ENCODE data around the gene WNT11. TPM values are rescaled to one million over a fixed set of nuclear protein-coding genes. Genes with fewer than 3 reads are reported as not detected.
A peak's percentile ranks its signal among the peaks of the same experiment; 100 is the strongest.

Gene WNT11
- total RNA-seq, 3 donors from 2014 or later: 0.26 TPM; not detected in 2

- no peaks in the 10 kb centered on the region for H3K36me3 Mint-ChIP-seq (ENCODE audit: insufficient read depth)
- DNase-seq (no peak), ATAC-seq (no peak)
- H3K9me3 Mint-ChIP-seq: no peaks in the 10 kb centered on the region
- no peak overlapping the region for H3K4me3 Mint-ChIP-seq
- H3K27me3 Mint-ChIP-seq (ENCODE audit: low read depth): peaks cover under 1% of the 10 kb centered on the region
- H3K4me1 Mint-ChIP-seq (ENCODE audit: low read depth): peaks cover 8% of the 10 kb centered on the region
These were observed 48.4 kb downstream of the WNT11 start for GRCh38 chr11:76157891-76158290.

GRCh38 chr11:76156971-76157427 is 49.3 kb downstream of the WNT11 start:
- Mint-ChIP-seq H3K9me3 (no peaks in the 10 kb centered on the region), H3K4me1 (ENCODE audit: low read depth) (peaks cover 17% of the 10 kb centered on the region), H3K4me3 (no peak overlapping the region), H3K27me3 (ENCODE audit: low read depth) (peaks cover 3% of the 10 kb centered on the region), H3K36me3 (ENCODE audit: insufficient read depth) (no peaks in the 10 kb centered on the region)
- no peak for ATAC-seq
- no peak for DNase-seq

- Mint-ChIP-seq H3K4me1 (ENCODE audit: low read depth) (peaks cover 19% of the 10 kb centered on the region), H3K9me3 (no peaks in the 10 kb centered on the region), H3K4me3 (no peak overlapping the region), H3K36me3 (ENCODE audit: insufficient read depth) (no peaks in the 10 kb centered on the region), H3K27me3 (ENCODE audit: low read depth) (peaks cover 3% of the 10 kb centered on the region)
- no peak for ATAC-seq
- DNase-seq: no peak
These were observed 50.6 kb downstream of the WNT11 start for GRCh38 chr11:76155500-76156227.

- H3K4me3 Mint-ChIP-seq: peak overlapping the region; percentile 70
- peaks cover 19% of the 10 kb centered on the region for H3K4me1 Mint-ChIP-seq (ENCODE audit: low read depth)
- no peaks in the 10 kb centered on the region for H3K9me3 Mint-ChIP-seq
- ATAC-seq: no peak
- no peak for DNase-seq
- H3K36me3 Mint-ChIP-seq (ENCODE audit: insufficient read depth): no peaks in the 10 kb centered on the region
- H3K27me3 Mint-ChIP-seq (ENCODE audit: low read depth): peaks cover 3% of the 10 kb centered on the region
These were observed 52.8 kb downstream of the WNT11 start for GRCh38 chr11:76153571-76153923.

GRCh38 chr11:76152741-76153570 is 53.3 kb downstream of the WNT11 start:
- no peaks in the 10 kb centered on the region for H3K36me3 Mint-ChIP-seq (ENCODE audit: insufficient read depth)
- DNase-seq (no peak), ATAC-seq (no peak)
- H3K27me3 Mint-ChIP-seq (ENCODE audit: low read depth): peaks cover 3% of the 10 kb centered on the region
- H3K9me3 Mint-ChIP-seq: no peaks in the 10 kb centered on the region
- H3K4me1 Mint-ChIP-seq (ENCODE audit: low read depth): peaks cover 19% of the 10 kb centered on the region
- peak overlapping the region; percentile 70 for H3K4me3 Mint-ChIP-seq

- DNase-seq (peak; percentile 80), ATAC-seq (peak; percentile 98 to 99)
- Mint-ChIP-seq H3K36me3 (ENCODE audit: insufficient read depth) (no peaks in the 10 kb centered on the region), H3K4me1 (ENCODE audit: low read depth) (peaks cover 19% of the 10 kb centered on the region), H3K27me3 (ENCODE audit: low read depth) (peaks cover 3% of the 10 kb centered on the region), H3K9me3 (no peaks in the 10 kb centered on the region), H3K4me3 (peak overlapping the region; percentile 70)
These were observed 54.1 kb downstream of the WNT11 start for GRCh38 chr11:76152086-76152681.

- peak in 1 of 2 donors; percentile 4 for ATAC-seq
- Mint-ChIP-seq H3K4me3 (peak overlapping the region; percentile 70), H3K27me3 (ENCODE audit: low read depth) (peaks cover 3% of the 10 kb centered on the region), H3K36me3 (ENCODE audit: insufficient read depth) (no peaks in the 10 kb centered on the region), H3K9me3 (no peaks in the 10 kb centered on the region), H3K4me1 (ENCODE audit: low read depth) (peaks cover 19% of the 10 kb centered on the region)
- DNase-seq: no peak
These were observed 54.7 kb downstream of the WNT11 start for GRCh38 chr11:76151556-76152085.

- peaks cover 19% of the 10 kb centered on the region for H3K4me1 Mint-ChIP-seq (ENCODE audit: low read depth)
- ATAC-seq: no peak
- no peaks in the 10 kb centered on the region for H3K36me3 Mint-ChIP-seq (ENCODE audit: insufficient read depth)
These were observed 56.2 kb downstream of the WNT11 start for GRCh38 chr11:76150141-76150540.

GRCh38 chr11:76149713-76150112 is 56.6 kb downstream of the WNT11 start:
- ATAC-seq (no peak), DNase-seq (no peak)
- Mint-ChIP-seq H3K9me3 (no peaks in the 10 kb centered on the region), H3K4me1 (ENCODE audit: low read depth) (peaks cover 19% of the 10 kb centered on the region), H3K36me3 (ENCODE audit: insufficient read depth) (no peaks in the 10 kb centered on the region), H3K4me3 (no peak overlapping the region), H3K27me3 (ENCODE audit: low read depth) (peaks cover 3% of the 10 kb centered on the region)

More at GRCh38 chr11:76150141-76150540, 56.2 kb downstream of the WNT11 start:
- Mint-ChIP-seq H3K27me3 (ENCODE audit: low read depth) (peaks cover 3% of the 10 kb centered on the region), H3K4me3 (no peak overlapping the region), H3K9me3 (no peaks in the 10 kb centered on the region)
- DNase-seq: no peak

GRCh38 chr11:76148941-76149613 is 57.2 kb downstream of the WNT11 start:
- Mint-ChIP-seq H3K36me3 (ENCODE audit: insufficient read depth) (no peaks in the 10 kb centered on the region), H3K4me3 (no peak overlapping the region), H3K27me3 (ENCODE audit: low read depth) (peaks cover 3% of the 10 kb centered on the region), H3K9me3 (no peaks in the 10 kb centered on the region), H3K4me1 (ENCODE audit: low read depth) (peaks cover 19% of the 10 kb centered on the region)
- DNase-seq (no peak), ATAC-seq (no peak)

- Mint-ChIP-seq H3K36me3 (ENCODE audit: insufficient read depth) (no peaks in the 10 kb centered on the region), H3K4me1 (ENCODE audit: low read depth) (peaks cover 14% of the 10 kb centered on the region), H3K9me3 (no peaks in the 10 kb centered on the region), H3K27me3 (ENCODE audit: low read depth) (peaks cover 3% of the 10 kb centered on the region), H3K4me3 (no peak overlapping the region)
- DNase-seq (no peak), ATAC-seq (no peak)
These were observed 58.1 kb downstream of the WNT11 start for GRCh38 chr11:76148231-76148630.

GRCh38 chr11:76147106-76147740 is 59.1 kb downstream of the WNT11 start:
- Mint-ChIP-seq H3K4me1 (ENCODE audit: low read depth) (peaks cover 4% of the 10 kb centered on the region), H3K4me3 (no peak overlapping the region), H3K9me3 (no peaks in the 10 kb centered on the region), H3K27me3 (ENCODE audit: low read depth) (no peaks in the 10 kb centered on the region), H3K36me3 (ENCODE audit: insufficient read depth) (peaks cover 2% of the 10 kb centered on the region)
- ATAC-seq (no peak), DNase-seq (no peak)

- Mint-ChIP-seq H3K4me3 (no peak overlapping the region), H3K36me3 (ENCODE audit: insufficient read depth) (peaks cover 6% of the 10 kb centered on the region), H3K4me1 (ENCODE audit: low read depth) (no peaks in the 10 kb centered on the region), H3K27me3 (ENCODE audit: low read depth) (no peaks in the 10 kb centered on the region), H3K9me3 (no peaks in the 10 kb centered on the region)
- DNase-seq (no peak), ATAC-seq (no peak)
These were observed 63.0 kb downstream of the WNT11 start for GRCh38 chr11:76143274-76143673.

Data from activated T-cell treated with anti-CD3 and anti-CD28 coated beads, Interleukin-2, amount 50 U/mL, for 4 hours (primary cell).